ENCODE data around the gene AGBL5. TPM values are rescaled to one million over a fixed set of nuclear protein-coding genes. Genes with fewer than 3 reads are reported as not detected.

AGBL5 gene
- total and polyA plus RNA-seq, 2 donors (not counting 1 experiment from before 2014, with no cell fraction given), result 10.0 to 17.5 TPM

DNA sequence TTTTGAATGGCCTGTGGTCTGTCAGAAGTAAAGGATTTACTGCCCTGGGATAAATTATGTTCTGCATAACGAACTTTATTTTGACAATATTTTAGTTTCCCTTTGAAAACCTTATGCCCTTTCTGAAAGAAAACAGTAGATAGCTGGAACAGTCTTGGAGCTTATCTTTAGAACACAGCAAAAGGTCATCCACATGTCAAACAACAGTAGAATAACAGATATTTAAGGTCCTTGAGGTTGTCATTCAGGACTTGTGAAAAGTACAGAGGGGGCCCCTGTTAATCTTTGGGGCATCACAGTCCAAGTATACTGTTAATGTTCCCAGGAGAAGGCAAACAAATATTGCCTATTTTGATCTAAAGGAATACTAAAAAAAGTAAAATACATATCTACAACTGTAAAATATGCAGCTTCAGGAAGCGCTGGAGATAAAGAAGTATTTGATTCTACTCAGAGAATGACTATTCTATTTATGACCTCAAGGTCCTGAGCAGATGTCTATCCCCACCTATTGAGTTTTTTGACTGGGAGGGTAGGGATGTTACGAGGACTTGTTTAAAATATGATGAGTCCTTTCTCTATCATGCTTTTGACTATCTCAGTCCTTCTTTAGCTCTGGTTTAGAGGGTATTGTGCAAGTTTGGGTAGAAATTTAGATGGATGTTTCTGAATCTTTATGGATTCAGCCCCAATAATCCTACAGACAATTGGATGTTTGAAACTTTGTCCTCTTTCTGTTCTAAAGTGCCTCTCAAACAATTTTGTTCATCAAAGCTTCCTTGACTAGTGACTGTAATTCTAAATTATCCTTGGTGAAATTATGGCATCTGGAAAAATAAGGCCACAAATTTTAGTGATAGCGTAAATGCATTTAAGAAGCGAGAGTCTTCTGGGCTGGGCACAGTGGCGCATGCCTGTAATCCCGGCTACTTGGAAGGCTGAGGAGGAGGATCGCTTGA is 43.8 kb upstream of the AGBL5 start:
- no peak overlapping the region for H3K27ac ChIP-seq (ENCODE audit: low read length in 2 of 2)
- ChIA-PET CTCF (interaction anchor here (0.7 to 2.2 kb wide), 2 partner anchors 9 to 44 kb away, joined by 3 to 5 read pairs; partner anchors contain the start of gene AGBL5), POLR2A (no interaction called here)
- Mint-ChIP-seq H3K4me1 (no peaks in the 10 kb centered on the region), H3K4me3 (no peak overlapping the region), H3K27me3 (peaks cover 29% of the 10 kb centered on the region), H3K27ac (no peak overlapping the region), H3K9me3 (ENCODE audit: insufficient read depth) (no peaks in the 10 kb centered on the region)
- no peak overlapping the region for H3K4me3 ChIP-seq (ENCODE audit: control extremely low read depth in 1 of 5, extremely low read depth in 1 of 5, insufficient read depth in 1 of 5, low read depth in 2 of 5, low read length in 4 of 5)
- no peaks in the 10 kb centered on the region for H3K36me3 ChIP-seq (replicated peaks in 1 of 2; ENCODE audit: control extremely low read depth in 1 of 2, control insufficient read depth in 1 of 2, extremely low read depth in 1 of 2, insufficient read depth in 2 of 2, low read length in 1 of 2)
- no peak overlapping the region for H2AFZ ChIP-seq (ENCODE audit: insufficient read depth, low read depth, low read length, poor library complexity, severe bottlenecking)
- DNase-seq (no peak), ATAC-seq (ENCODE audit: low read depth) (no peak)
- no peaks in the 10 kb centered on the region for H3K4me1 ChIP-seq (ENCODE audit: control insufficient read depth in 2 of 2, insufficient read depth in 2 of 2, low read length in 2 of 2)
- peaks cover 0 to 4% (median 0%) of the 10 kb centered on the region in 4 experiments for H3K27me3 ChIP-seq (replicated peaks in 1 of 4; ENCODE audit: control extremely low read depth in 1 of 4, control insufficient read depth in 3 of 4, insufficient read depth in 4 of 4, low read length in 3 of 4)
- H3K4me2 ChIP-seq (replicated peaks; ENCODE audit: low read depth, low read length, poor library complexity, severe bottlenecking), result no peak overlapping the region
- intact Hi-C loops (cut with micrococcal nuclease), result no loop called here
- TF ChIP-seq, protein P1, sequence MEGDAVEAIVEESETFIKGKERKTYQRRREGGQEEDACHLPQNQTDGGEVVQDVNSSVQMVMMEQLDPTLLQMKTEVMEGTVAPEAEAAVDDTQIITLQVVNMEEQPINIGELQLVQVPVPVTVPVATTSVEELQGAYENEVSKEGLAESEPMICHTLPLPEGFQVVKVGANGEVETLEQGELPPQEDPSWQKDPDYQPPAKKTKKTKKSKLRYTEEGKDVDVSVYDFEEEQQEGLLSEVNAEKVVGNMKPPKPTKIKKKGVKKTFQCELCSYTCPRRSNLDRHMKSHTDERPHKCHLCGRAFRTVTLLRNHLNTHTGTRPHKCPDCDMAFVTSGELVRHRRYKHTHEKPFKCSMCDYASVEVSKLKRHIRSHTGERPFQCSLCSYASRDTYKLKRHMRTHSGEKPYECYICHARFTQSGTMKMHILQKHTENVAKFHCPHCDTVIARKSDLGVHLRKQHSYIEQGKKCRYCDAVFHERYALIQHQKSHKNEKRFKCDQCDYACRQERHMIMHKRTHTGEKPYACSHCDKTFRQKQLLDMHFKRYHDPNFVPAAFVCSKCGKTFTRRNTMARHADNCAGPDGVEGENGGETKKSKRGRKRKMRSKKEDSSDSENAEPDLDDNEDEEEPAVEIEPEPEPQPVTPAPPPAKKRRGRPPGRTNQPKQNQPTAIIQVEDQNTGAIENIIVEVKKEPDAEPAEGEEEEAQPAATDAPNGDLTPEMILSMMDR (IDR thresholded peaks at IDR 0.05), result no peak
- no peak for TF ChIP-seq EZH2 (IDR thresholded peaks at IDR 0.05; ENCODE audit: borderline replicate concordance, insufficient read depth, low read depth, low read length, poor library complexity, severe bottlenecking)
- WGBS (ENCODE audit: insufficient coverage), result 100% methylated on average over 3 of the region's 8 CpGs
- H3K9ac ChIP-seq (ENCODE audit: low read length), result no peak overlapping the region
- no peaks in the 10 kb centered on the region for H3K9me3 ChIP-seq (ENCODE audit: control extremely low read depth in 1 of 3, control insufficient read depth in 2 of 3, insufficient read depth in 1 of 3, low read length in 2 of 3)
- H4K20me1 ChIP-seq (ENCODE audit: control insufficient read depth, insufficient read depth, low read length, poor library complexity, severe bottlenecking), result no peaks in the 10 kb centered on the region
- no peaks in the 10 kb centered on the region for H3K79me2 ChIP-seq (ENCODE audit: control insufficient read depth, insufficient read depth, low read length)

DNA sequence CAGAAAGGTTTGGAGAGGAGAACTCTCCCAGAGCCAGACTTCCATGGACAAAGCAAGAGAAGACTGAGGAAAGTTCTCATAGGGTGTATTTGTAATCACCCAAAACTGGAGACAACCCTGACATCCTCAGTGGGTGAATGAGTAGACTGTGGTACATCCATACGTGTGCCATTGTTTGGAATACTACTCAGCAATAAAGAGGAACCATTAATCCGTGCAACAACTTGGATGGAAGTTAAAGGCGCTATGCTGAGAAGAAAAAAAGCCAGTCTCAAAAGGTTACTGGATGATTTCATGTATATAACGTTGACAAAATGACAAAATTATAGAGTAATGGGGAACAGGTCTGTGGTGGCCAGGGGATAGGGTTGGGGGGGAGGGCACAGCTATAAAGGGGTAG is 42.8 kb upstream of the AGBL5 start:
- no peak overlapping the region for H3K4me3 Mint-ChIP-seq
- Histone ChIP-seq H3K79me2 (ENCODE audit: control insufficient read depth, insufficient read depth, low read length) (no peaks in the 10 kb centered on the region), H3K4me2 (replicated peaks; ENCODE audit: low read depth, low read length, poor library complexity, severe bottlenecking) (no peak overlapping the region), H4K20me1 (ENCODE audit: control insufficient read depth, insufficient read depth, low read length, poor library complexity, severe bottlenecking) (no peaks in the 10 kb centered on the region), H3K9ac (ENCODE audit: low read length) (no peak overlapping the region), H3K9me3 (ENCODE audit: control extremely low read depth in 1 of 3, control insufficient read depth in 2 of 3, insufficient read depth in 1 of 3, low read length in 2 of 3) (no peaks in the 10 kb centered on the region), H3K27me3 (replicated peaks in 1 of 4; ENCODE audit: control extremely low read depth in 1 of 4, control insufficient read depth in 3 of 4, insufficient read depth in 4 of 4, low read length in 3 of 4) (peaks cover 0 to 4% (median 0%) of the 10 kb centered on the region in 4 experiments), H3K27ac (ENCODE audit: low read length in 2 of 2) (no peak overlapping the region), H3K4me3 (ENCODE audit: control extremely low read depth in 1 of 5, extremely low read depth in 1 of 5, insufficient read depth in 1 of 5, low read depth in 2 of 5, low read length in 4 of 5) (no peak overlapping the region), H2AFZ (ENCODE audit: insufficient read depth, low read depth, low read length, poor library complexity, severe bottlenecking) (no peak overlapping the region), H3K4me1 (ENCODE audit: control insufficient read depth in 2 of 2, insufficient read depth in 2 of 2, low read length in 2 of 2) (no peaks in the 10 kb centered on the region), H3K36me3 (replicated peaks in 1 of 2; ENCODE audit: control extremely low read depth in 1 of 2, control insufficient read depth in 1 of 2, extremely low read depth in 1 of 2, insufficient read depth in 2 of 2, low read length in 1 of 2) (no peaks in the 10 kb centered on the region)
- no peaks in the 10 kb centered on the region for H3K4me1 Mint-ChIP-seq
- ChIA-PET POLR2A (no interaction called here), CTCF (no interaction called here)
- TF ChIP-seq, protein P1 (IDR thresholded peaks at IDR 0.05), result no peak
- TF ChIP-seq EZH2 (IDR thresholded peaks at IDR 0.05; ENCODE audit: borderline replicate concordance, insufficient read depth, low read depth, low read length, poor library complexity, severe bottlenecking), result no peak
- DNase-seq (no peak), ATAC-seq (ENCODE audit: low read depth) (no peak)
- H3K9me3 Mint-ChIP-seq (ENCODE audit: insufficient read depth), result no peaks in the 10 kb centered on the region
- H3K27ac Mint-ChIP-seq, result no peak overlapping the region
- peaks cover 21% of the 10 kb centered on the region for H3K27me3 Mint-ChIP-seq
- WGBS (ENCODE audit: insufficient coverage), result 81% methylated on average over 4 of the region's 4 CpGs
- intact Hi-C loops (cut with micrococcal nuclease), result no loop called here
